Endothelial cell of hepatic sinusoid (primary cell): ENCODE data around the gene RPL22.

Source experiments
- in situ Hi-C: cut with HindIII; loops from 2 replicates; pipeline ENCODE4 v1.10.0; 2017; ENCODE audit warnings: low sequenced_read_pairs

Gene RPL22

GRCh38 chr1:6157528-6158174, 41.7 kb downstream of the RPL22 start:
- in situ Hi-C loops: no loop called here

- in situ Hi-C loops: no loop called here
Measured at GRCh38 chr1:6157132-6157527, 42.3 kb downstream of the RPL22 start.

- in situ Hi-C loops: no loop called here
Measured at GRCh38 chr1:6154525-6155319, 44.7 kb downstream of the RPL22 start.

- in situ Hi-C loops: no loop called here
Measured at GRCh38 chr1:6152882-6153281, 46.5 kb downstream of the RPL22 start.

GRCh38 chr1:6152181-6152580, 47.2 kb downstream of the RPL22 start:
- in situ Hi-C loops: no loop called here

- in situ Hi-C loops: no loop called here
Measured at GRCh38 chr1:6151291-6151822, 48.0 kb downstream of the RPL22 start.

- in situ Hi-C loops: no loop called here
Measured at GRCh38 chr1:6150006-6150938, 49.1 kb downstream of the RPL22 start.

GRCh38 chr1:6149597-6149996, 49.8 kb downstream of the RPL22 start:
- in situ Hi-C loops: no loop called here

GRCh38 chr1:6148497-6149241, 50.7 kb downstream of the RPL22 start:
- in situ Hi-C loops: no loop called here

- in situ Hi-C loops: no loop called here
Measured at GRCh38 chr1:6145864-6146410, 53.5 kb downstream of the RPL22 start.

- in situ Hi-C loops: no loop called here
Measured at GRCh38 chr1:6145396-6145750, 54.0 kb downstream of the RPL22 start.

- in situ Hi-C loops: no loop called here
Measured at GRCh38 chr1:6144647-6145395, 54.6 kb downstream of the RPL22 start.

- in situ Hi-C loops: no loop called here
Measured at GRCh38 chr1:6144175-6144574, 55.2 kb downstream of the RPL22 start.

- in situ Hi-C loops: no loop called here
Measured at GRCh38 chr1:6143395-6143794, 56.0 kb downstream of the RPL22 start.

- in situ Hi-C loops: no loop called here
Measured at GRCh38 chr1:6142734-6143133, 56.7 kb downstream of the RPL22 start.

- in situ Hi-C loops: no loop called here
Measured at GRCh38 chr1:6142036-6142621, 57.3 kb downstream of the RPL22 start.

- in situ Hi-C loops: no loop called here
Measured at GRCh38 chr1:6141592-6141991, 57.8 kb downstream of the RPL22 start.

- in situ Hi-C loops: no loop called here
Measured at GRCh38 chr1:6140413-6140812, 59.0 kb downstream of the RPL22 start.

- in situ Hi-C loops: no loop called here
Measured at GRCh38 chr1:6137758-6138157, 61.6 kb downstream of the RPL22 start.
